Measurements from ENCODE around the gene MSS51.

MSS51 gene

DNA sequence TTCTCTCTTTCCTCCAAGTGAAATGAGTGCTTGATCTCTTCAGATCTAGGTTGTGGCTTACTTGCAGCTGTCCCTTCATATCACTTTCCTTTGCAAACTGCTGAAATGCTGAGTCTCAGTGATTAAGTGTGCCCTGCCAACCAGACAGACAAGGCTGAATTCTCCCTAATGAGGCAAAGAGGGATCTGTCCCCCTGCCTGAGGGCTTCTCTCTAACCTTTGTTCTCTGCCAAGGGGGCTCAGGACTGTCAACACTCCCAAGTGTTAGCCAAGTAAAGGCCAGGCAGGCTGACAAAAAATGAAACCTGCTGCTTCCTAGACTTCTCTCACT, at the start of gene MSS51:
Gene MSS51, minus strand, starts transcription at position 24 of the 330 bp plus-strand sequence. CDS start 5,277 bp downstream, outside the sequence.
- DNase-seq, result no peak

DNA sequence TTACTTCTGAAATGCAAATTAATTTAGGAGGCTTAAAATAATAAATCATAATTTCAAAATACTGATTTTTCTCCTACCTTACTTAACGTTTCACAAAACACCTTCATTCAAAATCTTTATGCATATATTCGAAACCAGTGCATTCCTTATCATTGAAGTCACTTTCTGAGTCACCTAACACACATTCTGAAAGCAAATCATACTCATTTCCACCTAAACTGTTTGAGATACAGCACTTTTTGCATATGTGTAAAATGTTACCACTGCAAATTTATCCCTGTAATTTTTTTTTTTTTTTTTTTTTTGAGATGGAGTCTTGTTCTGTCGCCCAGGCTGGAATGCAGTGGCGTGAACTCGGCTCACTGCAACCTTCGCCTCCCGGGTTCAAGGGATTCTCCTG, 46.8 kb upstream of the MSS51 start:
- no peak for DNase-seq

DNA sequence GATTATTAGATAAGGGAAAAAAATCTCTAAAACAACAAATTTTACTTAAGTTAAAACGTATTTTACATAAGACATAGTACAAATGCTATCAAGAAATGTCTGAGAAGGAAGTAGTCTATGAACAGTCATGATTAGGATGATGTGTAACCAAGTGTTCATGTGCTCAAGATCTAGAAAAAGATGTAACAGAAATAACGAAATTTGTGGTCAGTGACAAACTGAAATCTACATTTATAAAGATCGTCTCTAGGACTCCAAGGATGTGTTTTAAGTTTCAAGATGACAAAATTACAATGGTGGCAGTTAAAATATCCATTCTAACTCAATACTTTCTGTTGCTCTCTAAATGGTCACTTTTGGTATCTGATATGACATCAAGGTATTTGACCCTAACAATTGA, 45.3 kb upstream of the MSS51 start:
- DNase-seq, result no peak

DNA sequence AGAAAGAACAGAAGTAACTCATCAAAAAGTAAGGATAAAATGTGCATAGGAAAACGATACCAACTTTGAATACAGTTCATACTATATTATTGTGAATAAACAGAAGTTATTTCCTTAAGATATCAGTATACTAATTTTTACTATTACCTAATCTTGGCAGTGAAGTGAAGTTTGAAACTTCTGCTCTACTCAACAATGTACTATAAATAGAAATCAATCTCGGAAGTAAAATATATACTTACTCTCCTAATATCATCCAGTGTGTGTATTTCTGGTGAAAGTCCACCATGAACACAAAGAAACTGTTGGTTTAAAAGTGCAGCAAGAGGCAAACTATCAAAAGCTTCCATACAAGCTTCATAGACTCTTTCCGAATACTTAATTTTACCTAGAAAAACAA, 37.9 kb upstream of the MSS51 start:
- no peak for DNase-seq

DNA sequence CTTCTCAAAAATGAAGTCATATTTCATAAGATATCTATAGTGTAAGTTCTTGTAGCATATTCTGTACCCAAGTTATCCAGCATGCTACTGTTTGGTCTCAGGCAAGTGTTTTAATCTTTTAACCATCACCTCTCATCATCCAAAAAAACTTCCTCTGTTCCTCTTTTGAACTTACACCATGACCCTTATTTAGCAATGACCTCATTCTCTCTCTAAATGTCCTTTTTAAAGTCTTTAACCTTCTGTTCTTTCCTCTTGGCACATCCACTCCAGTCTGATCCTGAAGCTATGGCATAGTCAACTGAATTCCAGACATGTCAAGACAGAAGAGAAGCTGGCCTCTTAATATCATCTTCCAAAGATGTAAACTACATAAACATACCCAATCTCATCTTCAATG, 36.2 kb upstream of the MSS51 start:
- DNase-seq, result no peak

DNA sequence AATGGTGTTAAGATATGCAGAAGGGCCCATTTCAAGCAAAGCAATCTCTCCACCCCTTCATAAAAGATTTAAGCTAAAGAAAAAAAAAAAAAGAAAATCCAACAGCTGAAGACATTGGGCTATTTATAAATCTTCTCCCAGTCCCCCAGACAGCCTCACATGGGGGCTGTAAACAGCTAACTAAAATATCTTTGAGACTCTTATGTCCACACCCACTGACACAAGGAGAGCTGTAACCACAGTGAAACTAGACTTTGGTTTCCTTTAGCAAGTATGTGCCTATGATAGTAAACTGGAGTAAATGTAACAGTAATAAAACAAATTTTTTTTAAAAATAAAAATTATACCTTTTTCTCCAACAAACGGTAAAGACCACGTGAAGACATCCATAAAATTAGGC, 33.8 kb upstream of the MSS51 start:
- DNase-seq, result no peak

DNA sequence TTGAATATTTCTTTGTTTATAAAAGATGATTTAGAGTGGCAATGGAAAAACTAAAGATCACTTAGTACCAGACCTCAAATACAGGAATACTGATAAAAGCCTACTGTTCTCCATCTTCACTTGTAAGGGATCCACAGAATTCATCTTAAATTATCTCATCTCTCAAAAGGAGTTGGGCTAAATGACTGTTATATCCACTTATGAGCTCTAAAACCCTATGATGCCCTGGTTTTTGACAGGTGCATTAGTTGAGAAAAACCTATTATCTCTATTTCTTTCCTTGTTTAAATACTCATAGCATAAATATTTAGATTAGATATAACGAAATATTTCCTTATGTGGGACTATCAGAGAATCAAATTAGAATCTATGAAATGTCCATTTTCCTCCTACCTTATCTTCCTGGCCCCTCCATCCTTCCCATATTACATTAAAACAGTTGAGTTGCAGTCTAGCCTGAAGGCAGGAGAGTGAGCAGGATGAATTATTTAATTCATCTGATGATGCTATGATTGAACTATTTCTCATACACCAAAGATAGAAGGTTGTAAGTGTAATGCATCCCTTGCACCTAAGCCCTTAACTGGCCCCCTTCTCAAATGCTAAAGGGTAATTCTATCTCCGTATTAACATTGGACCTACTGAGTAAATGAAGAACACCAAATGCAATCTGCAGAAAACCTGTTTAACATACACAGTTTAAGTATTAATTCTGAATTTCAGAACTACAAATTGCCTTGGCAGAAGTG, 32.8 kb upstream of the MSS51 start:
- no peak for DNase-seq

DNA sequence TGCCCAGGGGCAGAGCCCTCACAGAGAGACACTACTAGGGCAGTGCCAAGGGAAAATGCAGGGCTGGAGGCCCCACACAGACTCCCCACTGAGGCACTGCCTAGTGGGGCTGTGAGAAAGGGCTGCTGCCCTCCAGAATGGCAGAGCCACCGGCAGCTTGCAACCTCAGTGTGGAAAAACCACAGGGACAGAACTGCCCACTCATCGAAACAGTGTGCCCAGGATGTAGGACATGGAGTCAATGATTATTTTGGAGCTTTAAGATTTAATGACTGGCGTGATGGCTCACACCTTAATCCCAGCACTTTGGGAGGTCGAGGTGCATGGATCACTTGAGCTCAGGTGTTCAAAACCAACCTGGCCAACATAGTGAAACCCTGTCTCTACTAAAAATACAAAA, 27.5 kb upstream of the MSS51 start:
- no peak for DNase-seq

DNA sequence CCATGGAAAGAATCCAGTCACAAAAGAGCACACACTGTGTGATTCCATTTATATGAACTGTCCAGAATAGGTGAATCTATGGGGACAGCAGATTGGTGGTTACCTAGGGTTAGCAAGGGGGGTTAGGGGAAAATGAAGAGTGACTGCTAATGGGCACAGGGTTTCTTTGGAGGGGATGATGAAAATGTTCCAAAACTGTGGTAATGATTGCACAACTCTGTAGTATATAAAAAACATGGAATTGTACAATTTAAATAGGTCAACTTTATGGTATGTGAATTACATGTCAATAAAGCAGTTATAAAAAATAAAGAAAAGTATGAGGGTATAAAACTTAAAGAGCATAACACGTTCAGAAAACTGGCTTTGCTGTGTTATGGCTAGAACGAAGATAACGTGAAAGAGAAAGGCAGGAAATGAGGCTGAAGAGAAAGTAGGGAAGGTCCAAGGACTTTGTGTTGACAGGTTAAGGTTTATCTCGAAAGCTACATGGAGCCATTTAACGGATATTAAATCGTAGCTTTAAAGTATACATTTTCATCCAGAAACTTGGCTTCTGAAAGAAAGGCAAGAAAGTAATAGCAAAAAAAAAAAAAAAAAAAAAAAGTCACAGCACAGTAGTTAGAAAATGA, 26.4 kb upstream of the MSS51 start:
- DNase-seq, result no peak

DNA sequence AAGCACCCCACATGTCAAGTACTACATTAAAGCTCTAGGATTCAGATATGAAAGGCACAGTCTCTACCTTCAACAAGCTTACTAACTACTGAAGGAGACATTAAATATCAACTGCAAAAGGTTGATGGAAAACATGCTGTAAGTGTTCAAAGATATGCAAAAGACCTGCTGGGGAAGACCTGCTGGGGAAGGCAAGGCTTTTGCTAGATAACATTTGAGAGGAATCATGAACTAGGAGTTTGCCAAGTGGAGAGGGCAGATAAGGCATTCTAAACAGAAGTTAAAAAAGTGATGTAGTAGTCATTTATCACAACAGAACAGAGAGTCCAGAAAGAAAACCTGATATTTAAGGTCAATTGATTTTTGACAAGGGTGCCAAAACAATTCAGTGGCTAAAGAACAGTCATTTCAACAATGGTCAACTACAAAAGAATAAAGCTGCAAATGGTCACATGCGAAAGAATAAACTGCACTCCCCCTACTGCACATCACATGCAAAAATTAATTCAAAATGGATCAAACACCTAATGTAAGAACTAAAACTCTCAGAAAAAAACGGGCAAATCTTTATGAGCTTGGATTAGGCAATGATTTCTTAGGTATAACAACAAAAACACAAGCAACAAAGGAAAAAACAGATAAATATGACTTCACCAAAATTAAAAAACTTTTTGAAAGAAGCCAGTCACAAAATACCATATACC, 23.0 kb upstream of the MSS51 start:
- no peak for DNase-seq

DNA sequence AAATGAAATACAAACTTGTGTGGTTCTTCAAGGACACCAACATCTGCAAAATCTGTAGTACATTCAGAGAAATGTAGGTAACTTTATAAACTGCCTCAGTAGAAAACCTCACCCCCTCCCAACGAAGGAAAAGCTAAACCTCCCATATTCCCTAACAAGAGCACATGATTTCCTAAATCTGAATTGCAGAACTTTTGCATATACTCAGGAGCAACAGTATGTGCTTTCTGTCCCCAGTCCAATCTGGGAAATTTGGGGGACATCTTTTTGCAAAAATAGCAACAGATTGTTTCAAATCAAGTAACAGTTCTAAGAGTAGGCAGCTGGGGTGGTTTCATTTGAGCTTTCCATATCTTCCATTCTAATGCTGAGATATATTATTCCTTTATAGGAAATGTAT, 15.8 kb upstream of the MSS51 start:
- no peak for DNase-seq

DNA sequence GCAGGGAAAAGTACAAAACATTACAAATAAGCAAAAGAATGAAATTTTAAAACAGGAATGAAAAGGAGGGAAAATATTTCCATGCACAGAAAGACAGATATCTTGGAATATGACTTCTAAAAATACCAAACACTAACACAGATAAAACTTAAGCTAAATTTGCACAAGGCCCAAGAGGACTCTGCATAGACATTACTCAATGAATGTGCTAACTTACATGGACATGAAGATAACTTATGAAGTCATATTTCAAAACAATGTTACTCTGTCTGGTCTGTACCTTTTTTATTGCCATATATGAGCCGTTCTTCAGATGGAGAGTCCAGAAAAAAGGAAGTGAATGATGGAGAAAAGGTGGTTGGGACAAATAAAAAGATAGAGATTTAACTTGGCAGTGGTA, 15.0 kb upstream of the MSS51 start:
- DNase-seq, result no peak

DNA sequence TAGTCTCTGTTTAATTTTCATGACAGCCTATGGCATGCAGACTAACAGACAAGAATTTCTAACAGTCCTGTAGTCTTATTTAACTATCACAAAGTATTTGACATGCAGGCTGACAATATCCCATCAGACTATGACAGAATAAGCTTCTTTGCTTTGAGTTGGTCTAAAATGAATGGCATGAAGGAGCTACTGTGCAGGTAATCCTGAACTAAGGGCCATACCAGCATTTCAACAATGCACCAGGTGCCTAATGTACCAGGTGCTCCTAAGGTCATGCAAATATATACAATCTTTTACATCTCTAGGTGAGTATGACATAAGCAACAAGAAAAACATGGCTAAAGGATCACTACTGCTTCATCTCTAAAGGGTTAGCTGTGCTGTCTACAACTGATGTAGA, 13.6 kb upstream of the MSS51 start:
- DNase-seq, result no peak

DNA sequence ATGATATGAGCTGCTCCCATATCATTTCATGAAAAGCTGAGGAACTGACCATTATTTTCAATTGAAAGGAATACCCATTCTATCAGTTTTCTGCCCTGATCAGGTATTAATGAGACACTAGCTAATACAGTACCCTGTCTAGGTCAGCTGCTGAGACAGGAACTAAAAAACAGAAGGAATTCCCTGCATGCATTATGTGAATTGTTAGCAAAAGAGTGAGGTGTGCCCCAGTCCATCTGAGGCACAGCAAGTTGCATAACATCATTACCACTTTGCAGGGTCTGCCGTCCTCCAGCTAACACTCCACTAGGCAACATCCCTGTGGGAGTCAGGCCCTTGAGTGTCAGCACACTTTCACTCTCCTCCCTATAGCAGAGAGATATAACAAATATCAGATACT, 11.1 kb upstream of the MSS51 start:
- no peak for DNase-seq

DNA sequence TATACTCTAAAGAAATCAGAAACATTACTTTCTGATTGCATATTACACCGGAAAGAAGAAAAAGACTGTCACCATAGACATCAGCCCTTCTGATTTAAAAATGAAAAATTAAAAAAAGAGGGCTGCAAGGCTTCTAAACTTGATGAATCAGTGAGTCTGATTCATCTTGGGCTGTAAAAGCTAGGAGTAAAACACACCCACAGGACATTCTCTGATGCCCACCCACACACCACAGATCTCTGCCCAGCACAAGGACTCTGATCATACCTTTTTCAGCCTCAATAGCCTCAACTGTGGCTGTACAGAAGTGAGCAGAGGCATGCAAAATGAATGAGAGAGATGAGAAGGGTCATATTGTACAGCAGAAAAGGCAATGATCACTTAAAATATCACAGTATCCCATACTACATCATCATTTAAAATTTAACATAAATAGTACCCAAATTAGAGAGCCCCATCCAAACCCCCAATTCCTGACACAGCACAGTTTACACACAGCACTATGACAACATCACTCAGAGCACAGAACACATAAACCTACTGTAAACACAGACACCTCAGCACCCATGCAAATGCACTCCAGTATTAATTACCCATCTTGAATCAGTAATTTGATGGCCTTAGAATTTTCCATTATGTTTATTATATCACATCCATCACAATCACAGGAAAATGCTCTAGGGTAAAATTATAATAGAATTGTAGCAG, 6.4 kb upstream of the MSS51 start:
- DNase-seq, result no peak

DNA sequence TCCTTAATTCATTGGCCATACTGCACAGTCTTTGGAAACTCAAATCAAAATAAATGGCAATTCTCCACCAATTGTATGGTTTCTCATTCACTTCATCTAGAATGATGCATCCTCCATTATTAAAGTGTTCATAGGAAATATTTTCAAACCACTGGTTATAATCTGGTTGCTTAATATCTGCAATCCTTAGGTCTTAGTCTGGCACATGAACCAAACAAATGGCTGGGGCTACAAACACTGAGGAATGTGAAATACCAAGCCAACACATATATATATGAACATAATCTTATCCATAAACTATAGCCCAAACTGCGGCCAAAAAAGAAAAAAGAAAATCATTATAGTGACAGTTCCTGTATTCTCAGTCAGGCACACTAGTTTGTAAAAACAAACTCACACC, 5.7 kb upstream of the MSS51 start:
- no peak for DNase-seq

DNA sequence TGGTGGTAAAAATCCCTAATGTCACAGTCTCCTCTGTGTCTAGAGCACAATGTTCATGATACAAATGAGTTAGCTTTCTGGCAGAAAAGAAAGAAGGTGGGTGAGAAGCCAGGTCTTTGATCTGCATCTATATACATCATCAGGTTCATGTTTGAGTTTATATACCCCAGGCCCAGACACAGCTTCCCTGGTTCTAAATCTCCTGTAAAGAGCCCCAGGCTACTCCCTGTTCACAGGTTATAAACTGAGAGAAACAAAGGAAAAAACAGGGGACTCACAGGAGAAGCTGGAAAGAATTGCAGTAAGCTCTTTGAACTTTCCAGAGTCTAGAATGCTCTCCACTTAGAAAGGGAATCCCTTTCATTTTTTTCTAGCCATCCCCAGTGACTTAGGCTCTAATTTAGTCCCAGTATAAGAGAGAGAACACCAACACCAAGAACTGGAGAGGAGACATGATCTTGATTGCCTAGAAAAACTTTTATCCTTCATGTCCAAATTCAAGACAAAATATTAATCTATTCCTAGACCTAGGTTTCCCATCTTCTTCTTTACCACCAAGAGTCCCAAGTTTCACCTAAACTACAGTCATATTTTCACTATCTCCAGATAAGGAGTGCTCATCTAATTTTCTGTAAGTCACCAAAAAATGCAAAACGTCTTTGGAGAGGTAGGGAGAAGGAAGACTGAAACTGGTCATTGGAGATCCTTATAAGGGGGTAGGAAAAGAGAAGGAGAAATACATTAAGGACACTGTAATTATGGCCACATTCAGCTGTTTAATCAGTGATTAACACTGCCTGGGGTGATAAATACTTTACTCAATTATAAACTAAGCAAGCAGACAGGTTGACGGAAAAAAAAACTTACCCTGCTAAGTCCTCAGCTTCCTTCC, 469 bp downstream of the MSS51 start:
- DNase-seq, result no peak

DNA sequence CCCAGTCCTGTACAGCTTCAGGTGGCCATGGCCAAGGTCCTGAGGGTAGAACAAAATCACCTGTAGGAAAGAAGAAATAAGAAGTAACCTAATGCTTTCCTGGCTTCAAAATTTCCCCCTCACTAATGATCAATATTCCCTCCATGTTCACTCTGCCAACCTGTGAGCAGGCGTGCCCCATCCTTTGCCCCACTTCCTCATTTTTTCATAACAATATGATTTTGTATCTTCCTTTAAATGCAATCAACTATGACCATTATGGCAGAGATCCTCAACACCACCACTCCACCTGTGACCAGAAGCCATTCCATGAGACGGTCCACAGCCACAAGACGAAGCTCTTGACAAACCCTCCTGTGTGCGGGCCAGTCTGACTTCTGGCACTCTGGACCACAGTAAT, 7.0 kb downstream of the MSS51 start:
- no peak for DNase-seq

DNA sequence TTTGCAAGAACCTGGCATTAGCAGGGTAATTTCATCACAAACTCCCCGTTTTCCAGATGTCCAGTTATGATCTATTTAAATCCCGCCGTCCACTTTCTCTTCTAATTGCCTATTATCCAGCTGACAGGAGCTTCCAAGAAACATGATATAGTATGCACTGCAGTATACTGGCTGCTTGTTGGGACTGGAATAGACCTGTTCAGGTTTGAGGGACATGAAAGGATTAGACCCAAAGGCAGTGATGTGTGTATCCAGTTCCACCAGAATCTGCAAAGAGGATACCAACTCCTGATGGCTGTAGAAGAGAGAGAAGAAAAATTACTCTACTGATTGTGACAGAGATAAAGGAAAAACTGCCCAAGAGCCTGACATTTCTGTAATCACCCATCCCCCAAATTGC, 8.9 kb downstream of the MSS51 start:
- no peak for DNase-seq

DNA sequence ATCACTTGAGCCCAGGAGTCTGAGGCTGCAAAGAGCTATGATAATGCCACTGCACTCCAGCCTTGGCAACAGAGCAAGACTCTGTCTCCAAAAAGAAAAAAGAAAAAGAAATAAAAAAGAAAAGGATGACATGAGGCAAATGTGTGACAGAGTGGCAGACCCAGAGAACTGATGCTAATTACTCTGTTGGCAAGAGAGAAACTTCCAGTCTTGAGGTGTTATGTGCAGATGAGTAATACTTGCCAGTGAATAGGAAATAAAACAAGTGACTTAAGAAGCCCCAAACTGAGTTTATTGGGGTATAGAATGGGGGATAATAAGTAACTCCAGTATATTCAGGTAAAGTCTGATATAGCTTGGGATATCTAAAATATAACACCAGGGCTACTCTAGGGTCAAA, 10.1 kb downstream of the MSS51 start:
- DNase-seq, result no peak

DNA sequence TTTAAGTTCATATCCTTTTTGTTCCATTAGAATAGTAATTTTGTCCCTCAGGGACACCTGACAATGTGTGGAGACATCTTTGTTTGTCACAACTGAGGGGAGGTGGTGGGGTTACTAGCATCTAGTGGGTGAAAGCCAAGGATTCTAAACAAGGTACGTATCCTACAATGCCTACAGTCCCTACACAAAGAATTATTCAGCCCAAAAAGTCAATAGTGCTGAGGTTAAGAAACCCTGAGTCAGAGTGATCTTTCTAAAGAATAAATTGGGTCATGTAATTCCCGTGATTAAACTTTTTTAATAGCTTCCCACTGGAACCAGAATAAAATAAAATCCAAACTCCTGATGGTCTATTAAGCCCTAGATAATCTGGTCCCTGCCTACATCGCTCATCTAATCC, 16.8 kb downstream of the MSS51 start:
- no peak for DNase-seq

DNA sequence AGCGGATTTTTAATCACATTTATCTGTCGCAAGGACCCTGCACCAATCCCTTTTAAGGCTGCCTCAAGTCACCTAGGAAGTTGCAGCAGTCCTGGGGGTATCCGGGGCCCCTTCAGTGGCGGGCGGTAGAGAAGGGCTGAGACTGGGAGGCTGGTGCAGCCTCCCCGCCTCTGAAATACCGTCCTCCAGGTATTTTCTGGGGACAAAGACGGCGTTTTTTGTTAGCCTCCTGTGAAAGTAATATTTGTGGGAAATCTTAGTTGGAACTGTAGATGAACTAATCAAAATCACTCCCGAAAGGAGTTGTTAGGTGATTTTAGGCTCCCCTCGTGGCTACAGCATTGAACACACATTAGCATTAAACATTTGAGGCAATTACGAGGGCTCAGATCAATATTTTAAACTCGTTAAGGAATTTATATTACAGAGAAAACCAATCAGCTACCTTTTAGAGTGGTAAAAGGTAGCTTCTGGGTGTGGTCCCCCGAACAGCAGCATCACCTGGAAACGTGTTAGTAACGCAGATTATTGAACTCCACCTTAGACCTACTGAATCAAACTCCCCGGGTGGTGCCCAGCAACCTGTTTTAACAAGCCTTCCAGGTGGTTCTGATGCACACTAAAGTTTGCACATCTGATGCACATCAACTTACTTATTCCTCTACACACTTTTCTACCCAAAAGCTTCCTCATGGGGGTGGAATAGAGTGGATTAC, 19.0 kb downstream of the MSS51 start:
- no peak for DNase-seq
